Activated CD8-positive, alpha-beta T cell treated with anti-CD3 and anti-CD28 coated beads for 36 hours (primary cell): Measurements from ENCODE around the gene DUOXA2. TPM values are rescaled to one million over a fixed set of nuclear protein-coding genes. Genes with fewer than 3 reads are reported as not detected.
"Not testable (repeated sequence)": the region's sequence is repeated elsewhere in the genome, so short reads cannot be mapped to it uniquely, and the experiment has no call there.

Experiments used
- ATAC-seq: fragments of 200-7000 bp; cut with Tn5 transposase; one replicate; pipeline ENCODE4 v1.10.0; 2021; ENCODE audit warnings: mild to moderate bottlenecking, moderate library complexity
- CTCF ChIA-PET: fragments of 350-600 bp; sonication (Branson Sonifier 250); formaldehyde crosslinking; loops from one replicate; lab custom pipeline; 2021; ENCODE audit warnings: antibody characterized with exemption; lab: Charles Lee
- POLR2A ChIA-PET: fragments of 350-600 bp; sonication (Branson Sonifier 250); formaldehyde crosslinking; loops from one replicate; lab custom pipeline; 2021; ENCODE audit warnings: antibody characterized with exemption; lab: Charles Lee
- DNase-seq: peaks from one replicate; pipeline ENCODE4 v3.0.0-alpha.2; 2020
- H3K27ac Mint-ChIP-seq: one replicate; pipeline ENCODE4 v1.8.0; 2021; ENCODE audit warnings: mild to moderate bottlenecking, mixed read lengths
- H3K27me3 Mint-ChIP-seq: one replicate; pipeline ENCODE4 v1.8.0; 2021; ENCODE audit warnings: mixed read lengths
- H3K36me3 Mint-ChIP-seq: one replicate; pipeline ENCODE4 v1.8.0; 2021; ENCODE audit warnings: low read depth, mixed read lengths
- H3K4me1 Mint-ChIP-seq: one replicate; pipeline ENCODE4 v1.8.0; 2021; ENCODE audit warnings: low read depth, mixed read lengths
- H3K4me3 Mint-ChIP-seq: one replicate; pipeline ENCODE4 v1.8.0; 2021; ENCODE audit warnings: mild to moderate bottlenecking, moderate library complexity, mixed read lengths
- H3K9me3 Mint-ChIP-seq: one replicate; pipeline ENCODE4 v1.8.0; 2021; ENCODE audit warnings: mixed read lengths
- CTCF ChIP-seq: fragments of 200-600 bp; IDR thresholded peaks from one replicate; pipeline ENCODE4 v1.8.0; 2022; ENCODE audit warnings: antibody characterized with exemption, mild to moderate bottlenecking
- intact Hi-C: fragments of 100-400 bp; cut with micrococcal nuclease; formaldehyde crosslinking; loops from one replicate; pipeline ENCODE4 v1.10.0; 2022
- total RNA-seq, 2 experiments: library from RNA; stranded (reverse); gene quantifications; one replicate each; pipeline ENCODE4 v1.2.3, GENCODE V29; 2021

Gene DUOXA2
- total RNA-seq, 2 experiments from 2014 or later, result not detected

GRCh38 chr15:45134682-45135604, 20.8 kb downstream of the DUOXA2 start:
- H3K9me3 Mint-ChIP-seq, result no peaks in the 10 kb centered on the region
- TF ChIP-seq CTCF, result no peak
- no peaks in the 10 kb centered on the region for H3K36me3 Mint-ChIP-seq
- peaks cover 10% of the 10 kb centered on the region for H3K4me1 Mint-ChIP-seq
- H3K27me3 Mint-ChIP-seq, result peaks cover 35% of the 10 kb centered on the region
- POLR2A ChIA-PET, result no interaction called here
- ATAC-seq, result peak; percentile 63
- intact Hi-C loops, result no loop called here
- DNase-seq, result peak; percentile 26
- H3K27ac Mint-ChIP-seq, result no peak overlapping the region
- peak overlapping the region; percentile 37 for H3K4me3 Mint-ChIP-seq
- CTCF ChIA-PET, result interaction anchor here (1.6 to 6.9 kb wide), 2 partner anchors 8 to 18 kb away, joined by 4 to 48 read pairs; no protein-coding TSS in a partner anchor

- H3K27me3 Mint-ChIP-seq, result peaks cover 28% of the 10 kb centered on the region
Measured at GRCh38 chr15:45135705-45136377, 21.7 kb downstream of the DUOXA2 start.

GRCh38 chr15:45136378-45136764, 22.2 kb downstream of the DUOXA2 start:
- intact Hi-C loops, result no loop called here
- CTCF ChIA-PET, result interaction anchor here (0.7 to 1.6 kb wide), 2 partner anchors 9 to 11 kb away, joined by 3 to 4 read pairs; no protein-coding TSS in a partner anchor
- Mint-ChIP-seq H3K27me3 (peaks cover 28% of the 10 kb centered on the region), H3K4me1 (peaks cover 10% of the 10 kb centered on the region), H3K27ac (no peak overlapping the region), H3K36me3 (no peaks in the 10 kb centered on the region), H3K4me3 (peak overlapping the region; percentile 3), H3K9me3 (no peaks in the 10 kb centered on the region)
- POLR2A ChIA-PET, result no interaction called here
- DNase-seq, result peak; percentile 31
- ATAC-seq, result peak; percentile 45
- TF ChIP-seq CTCF, result peak; percentile 41

More at GRCh38 chr15:45135705-45136377, 21.7 kb downstream of the DUOXA2 start:
- Mint-ChIP-seq H3K4me1 (peaks cover 10% of the 10 kb centered on the region), H3K4me3 (peak overlapping the region; percentile 3)
- H3K36me3 Mint-ChIP-seq, POLR2A ChIA-PET, intact Hi-C loops, DNase-seq, H3K9me3 Mint-ChIP-seq, ATAC-seq, H3K27ac Mint-ChIP-seq: not testable (repeated sequence)
- CTCF ChIA-PET, result interaction anchor here (0.7 to 6.9 kb wide), 3 partner anchors 9 to 19 kb away, joined by 3 to 48 read pairs (median 4); no protein-coding TSS in a partner anchor

GRCh38 chr15:45137703-45138102, 23.6 kb downstream of the DUOXA2 start:
- peaks cover 28% of the 10 kb centered on the region for H3K27me3 Mint-ChIP-seq
- ChIA-PET POLR2A (interaction anchor here (0.9 kb wide), 1 partner anchor 30 kb away, joined by 3 read pairs; no protein-coding TSS in a partner anchor), CTCF (interaction anchor here (1.1 to 1.9 kb wide), 3 partner anchors 9 to 68 kb away, joined by 3 to 8 read pairs (median 4); no protein-coding TSS in a partner anchor)
- H3K27ac Mint-ChIP-seq, result no peak overlapping the region
- no peak for DNase-seq
- intact Hi-C loops, result no loop called here
- no peak for ATAC-seq
- H3K9me3 Mint-ChIP-seq, result no peaks in the 10 kb centered on the region
- no peak for TF ChIP-seq CTCF
- H3K36me3 Mint-ChIP-seq, result no peaks in the 10 kb centered on the region
- no peak overlapping the region for H3K4me3 Mint-ChIP-seq
- H3K4me1 Mint-ChIP-seq, result peaks cover 10% of the 10 kb centered on the region
